ENCODE measurements around the gene ATP2B3.

- no peak for TF ChIP-seq CTCF (IDR thresholded peaks at IDR 0.05)
- no peak for TF ChIP-seq POLR2A (IDR thresholded peaks at IDR 0.05)
These were observed 104.6 kb downstream of the ATP2B3 start for GRCh38 chrX:153621949-153622598.
